Hematopoietic multipotent progenitor cell treated with erythropoietin and hydrocortisone succinate and interleukin-3 and kit ligand, for 8 days (in vitro differentiated cells): ENCODE results near the gene HUWE1.
A peak's percentile ranks its signal among the peaks of the same experiment; 100 is the strongest.
"Not testable (repeated sequence)": the region's sequence is repeated elsewhere in the genome, so short reads cannot be mapped to it uniquely, and the experiment has no call there.

Source experiments
- DNase-seq: peaks from one replicate; pipeline ENCODE4 v3.0.0-alpha.2; 2015

HUWE1 gene, protein sequence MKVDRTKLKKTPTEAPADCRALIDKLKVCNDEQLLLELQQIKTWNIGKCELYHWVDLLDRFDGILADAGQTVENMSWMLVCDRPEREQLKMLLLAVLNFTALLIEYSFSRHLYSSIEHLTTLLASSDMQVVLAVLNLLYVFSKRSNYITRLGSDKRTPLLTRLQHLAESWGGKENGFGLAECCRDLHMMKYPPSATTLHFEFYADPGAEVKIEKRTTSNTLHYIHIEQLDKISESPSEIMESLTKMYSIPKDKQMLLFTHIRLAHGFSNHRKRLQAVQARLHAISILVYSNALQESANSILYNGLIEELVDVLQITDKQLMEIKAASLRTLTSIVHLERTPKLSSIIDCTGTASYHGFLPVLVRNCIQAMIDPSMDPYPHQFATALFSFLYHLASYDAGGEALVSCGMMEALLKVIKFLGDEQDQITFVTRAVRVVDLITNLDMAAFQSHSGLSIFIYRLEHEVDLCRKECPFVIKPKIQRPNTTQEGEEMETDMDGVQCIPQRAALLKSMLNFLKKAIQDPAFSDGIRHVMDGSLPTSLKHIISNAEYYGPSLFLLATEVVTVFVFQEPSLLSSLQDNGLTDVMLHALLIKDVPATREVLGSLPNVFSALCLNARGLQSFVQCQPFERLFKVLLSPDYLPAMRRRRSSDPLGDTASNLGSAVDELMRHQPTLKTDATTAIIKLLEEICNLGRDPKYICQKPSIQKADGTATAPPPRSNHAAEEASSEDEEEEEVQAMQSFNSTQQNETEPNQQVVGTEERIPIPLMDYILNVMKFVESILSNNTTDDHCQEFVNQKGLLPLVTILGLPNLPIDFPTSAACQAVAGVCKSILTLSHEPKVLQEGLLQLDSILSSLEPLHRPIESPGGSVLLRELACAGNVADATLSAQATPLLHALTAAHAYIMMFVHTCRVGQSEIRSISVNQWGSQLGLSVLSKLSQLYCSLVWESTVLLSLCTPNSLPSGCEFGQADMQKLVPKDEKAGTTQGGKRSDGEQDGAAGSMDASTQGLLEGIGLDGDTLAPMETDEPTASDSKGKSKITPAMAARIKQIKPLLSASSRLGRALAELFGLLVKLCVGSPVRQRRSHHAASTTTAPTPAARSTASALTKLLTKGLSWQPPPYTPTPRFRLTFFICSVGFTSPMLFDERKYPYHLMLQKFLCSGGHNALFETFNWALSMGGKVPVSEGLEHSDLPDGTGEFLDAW (N-terminal part only)

DNA sequence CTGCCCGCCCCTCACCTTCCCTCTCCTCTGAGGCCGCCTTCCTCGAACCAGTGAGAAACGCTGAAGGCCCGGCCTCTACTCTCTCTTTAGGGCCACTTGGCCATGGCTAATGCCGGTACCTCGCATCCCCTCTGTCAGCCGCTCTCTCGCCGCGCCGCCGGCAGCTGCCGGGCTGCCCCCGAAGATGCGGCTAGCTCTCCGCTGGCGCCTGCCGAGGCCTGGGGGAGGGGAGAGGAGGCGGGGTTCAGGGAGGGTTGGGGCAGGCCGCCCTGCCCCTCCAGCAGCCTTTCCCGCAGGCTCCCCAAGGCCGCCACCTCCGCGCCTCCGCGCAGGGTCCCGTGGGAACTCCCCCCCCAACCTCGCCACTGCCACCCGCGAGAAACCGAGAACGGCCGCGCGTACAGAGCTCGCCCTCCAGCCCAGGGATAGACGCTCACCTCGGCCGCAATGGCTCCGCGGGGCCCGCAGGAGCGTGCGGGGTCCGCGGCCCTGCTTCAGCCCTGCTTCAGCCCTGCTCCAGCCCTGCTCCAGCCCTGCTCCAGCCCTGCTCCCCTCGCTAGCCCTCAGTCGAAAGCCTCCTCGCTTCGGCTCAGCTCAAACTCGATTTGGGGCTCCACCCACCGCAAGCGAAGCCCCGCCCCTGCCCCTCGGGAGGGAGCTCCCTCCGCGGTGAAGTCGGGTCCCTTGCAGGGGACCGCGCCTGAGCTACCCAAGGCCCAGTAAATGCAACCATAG, at the start of gene HUWE1:
Gene HUWE1, minus strand, starts transcription at position 569 of the 735 bp plus-strand sequence. CDS start 32,612 bp downstream, outside the sequence.
- DNase-seq: peak; percentile 76

DNA sequence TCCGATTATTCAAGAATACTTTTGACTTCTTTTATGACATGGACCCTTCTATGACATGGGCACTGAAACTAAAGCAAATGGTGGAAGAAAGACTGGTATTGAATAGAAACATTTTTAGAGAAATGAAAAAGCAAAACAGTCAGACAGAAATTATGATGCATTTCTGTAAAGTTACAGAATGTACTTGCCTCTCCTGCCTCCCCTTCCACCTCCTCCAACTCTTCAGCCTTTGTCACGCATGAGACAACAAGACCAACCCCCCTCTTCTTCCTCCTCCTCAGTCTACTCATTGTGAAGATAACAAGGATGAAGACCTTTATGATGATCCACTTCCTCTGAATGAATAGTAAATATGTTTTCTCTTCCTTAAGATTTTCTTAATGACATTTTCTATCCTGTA, 46.3 kb upstream of the HUWE1 start:
- no peak for DNase-seq

DNA sequence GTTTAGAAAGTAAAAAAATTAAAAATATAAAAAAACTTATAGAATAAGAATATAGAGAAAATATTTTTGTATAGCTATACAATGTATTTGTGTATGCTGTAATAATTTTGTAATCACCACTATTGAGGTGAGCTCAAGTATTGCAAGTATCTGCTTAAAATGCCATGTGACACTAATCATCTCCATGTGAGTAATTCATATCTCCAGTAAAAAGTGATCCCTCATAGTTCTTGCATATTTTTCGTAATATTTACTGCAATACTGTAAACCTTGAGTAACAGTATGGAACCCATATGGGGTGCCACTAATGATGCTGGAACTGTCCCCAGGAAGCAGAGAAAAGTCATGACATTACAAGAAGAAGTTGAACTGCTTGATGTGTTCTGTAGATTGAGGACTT, 43.2 kb upstream of the HUWE1 start:
- no peak for DNase-seq

DNA sequence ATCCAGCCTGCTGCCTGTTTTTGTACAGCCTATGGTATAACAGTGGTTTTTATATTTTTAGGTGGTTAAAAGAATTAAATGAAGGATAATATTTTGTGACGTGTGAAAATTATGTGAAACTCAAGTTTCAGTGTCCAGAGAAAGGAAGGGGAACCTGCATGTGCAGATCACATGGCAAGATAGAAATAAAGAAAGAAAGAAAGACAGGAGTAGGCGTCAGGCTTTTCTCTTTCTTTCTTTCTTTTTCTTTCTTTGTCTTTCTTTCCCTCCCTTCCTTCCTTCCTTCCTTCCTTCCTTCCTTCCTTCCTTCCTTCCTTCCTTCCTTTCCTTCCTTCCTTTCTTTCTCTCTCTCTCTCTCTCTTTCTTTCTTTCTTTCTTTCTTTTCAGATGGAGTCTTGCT, 42.0 kb upstream of the HUWE1 start:
- no peak for DNase-seq

DNA sequence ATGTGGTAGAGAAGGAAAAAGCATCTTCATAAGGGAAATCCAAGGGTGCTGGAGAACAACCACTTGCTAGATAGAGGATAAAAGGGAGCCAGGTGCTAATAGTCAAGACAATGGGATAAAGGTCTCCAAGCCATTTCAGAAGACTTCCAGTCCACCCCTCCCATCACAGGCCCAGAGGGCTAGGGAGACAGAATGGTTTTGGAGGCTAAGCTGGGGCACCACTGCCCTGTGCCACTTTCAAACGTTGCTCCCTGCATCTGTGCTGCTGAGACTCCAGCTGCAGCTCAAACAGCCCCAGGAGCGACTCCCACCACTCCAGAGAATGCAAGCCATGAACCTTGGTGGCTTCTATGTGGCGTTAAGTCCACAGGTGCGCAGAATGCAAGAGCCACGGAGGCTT, 38.4 kb upstream of the HUWE1 start:
- no peak for DNase-seq

DNA sequence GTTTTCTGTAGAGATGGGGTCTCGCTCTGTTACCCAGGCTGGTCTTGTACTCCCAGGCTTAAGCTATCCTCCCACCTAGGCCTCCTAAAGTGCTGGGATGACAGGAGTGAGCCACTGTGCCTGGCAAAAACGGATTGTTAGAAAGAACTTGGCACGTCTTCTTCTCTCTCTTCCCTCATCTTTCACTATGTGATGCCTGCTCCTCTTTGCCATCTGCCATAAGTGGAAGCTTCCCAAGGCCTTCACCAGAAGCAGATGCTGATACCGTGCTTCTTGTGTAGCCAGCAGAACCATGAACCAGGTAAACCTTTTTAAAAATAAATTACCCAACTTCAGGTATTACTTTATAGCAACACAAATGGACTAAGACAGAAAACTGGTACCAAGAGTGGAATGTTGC, 36.9 kb upstream of the HUWE1 start:
- DNase-seq: no peak

DNA sequence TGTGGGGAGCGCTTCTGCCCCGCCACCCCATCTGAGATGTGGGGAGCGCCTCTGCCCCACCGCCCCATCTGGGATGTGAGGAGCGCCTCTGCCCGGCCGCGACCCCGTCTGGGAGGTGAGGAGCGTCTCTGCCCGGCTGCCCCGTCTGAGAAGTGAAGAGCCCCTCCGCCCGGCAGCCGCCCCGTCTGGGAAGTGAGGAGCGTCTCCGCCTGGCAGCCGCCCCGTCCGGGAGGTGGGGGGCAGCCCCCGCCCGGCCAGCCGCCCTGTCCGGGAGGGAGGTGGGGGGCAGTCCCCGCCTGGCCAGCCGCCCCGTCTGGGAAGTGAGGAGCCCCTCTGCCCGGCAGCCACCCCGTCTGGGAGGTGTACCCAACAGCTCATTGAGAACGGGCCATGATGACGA, 35.1 kb upstream of the HUWE1 start:
- not testable (repeated sequence) for DNase-seq

DNA sequence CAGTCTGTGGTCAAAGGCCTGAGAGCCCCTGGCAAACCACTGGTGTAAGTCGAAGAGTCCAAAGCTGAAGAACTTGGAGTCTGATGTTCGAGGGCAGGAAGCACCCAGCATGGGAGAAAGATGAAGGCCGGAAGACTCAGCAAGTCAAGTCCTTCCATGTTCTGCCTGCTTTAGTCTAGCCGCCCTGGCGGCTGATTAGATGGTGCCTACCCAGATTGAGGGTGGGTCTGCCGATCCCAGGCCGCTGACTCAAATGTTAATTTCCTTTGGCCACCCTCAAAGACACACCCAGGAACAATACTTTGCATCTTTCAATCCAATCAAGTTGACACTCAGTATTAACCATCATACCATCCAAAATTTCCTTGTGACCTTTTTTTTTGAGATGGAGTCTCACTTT, 33.1 kb upstream of the HUWE1 start:
- DNase-seq: not testable (repeated sequence)

DNA sequence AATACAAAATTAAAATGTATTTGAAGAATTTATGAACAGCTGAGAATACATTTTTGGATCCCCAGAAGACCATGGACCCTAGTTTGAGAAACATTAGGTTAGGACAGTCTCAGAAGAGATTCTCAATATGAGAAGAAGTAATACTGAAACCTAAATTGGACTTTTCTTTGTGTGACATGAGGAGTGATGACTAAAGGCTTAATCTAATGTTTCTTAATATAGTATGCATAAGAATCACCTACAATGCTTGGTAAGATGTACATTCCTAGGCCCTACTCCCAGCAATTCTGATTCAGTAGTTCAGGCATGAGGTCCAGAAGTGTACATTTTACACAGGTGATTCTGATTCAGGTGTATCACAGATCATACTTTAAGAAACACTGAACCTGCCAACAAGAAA, 31.6 kb upstream of the HUWE1 start:
- DNase-seq: no peak

DNA sequence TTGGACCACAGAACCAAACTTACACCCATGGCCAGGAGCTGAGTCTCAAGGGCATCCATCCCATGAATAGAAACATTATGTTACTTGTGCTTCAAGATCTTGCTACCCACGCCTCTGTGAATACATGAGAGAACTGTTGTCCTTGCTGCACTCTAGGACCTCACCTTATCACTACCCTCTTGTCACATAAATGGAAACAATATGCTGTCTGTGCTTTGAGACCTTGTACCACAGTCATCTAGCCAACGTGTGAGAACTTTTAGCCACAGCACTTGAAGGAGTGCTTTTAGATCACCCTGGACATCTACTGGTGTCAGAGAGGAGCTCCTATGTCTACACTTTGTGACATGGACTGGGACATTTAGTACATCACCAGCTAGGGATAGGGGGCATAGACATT, 30.7 kb upstream of the HUWE1 start:
- DNase-seq: no peak

DNA sequence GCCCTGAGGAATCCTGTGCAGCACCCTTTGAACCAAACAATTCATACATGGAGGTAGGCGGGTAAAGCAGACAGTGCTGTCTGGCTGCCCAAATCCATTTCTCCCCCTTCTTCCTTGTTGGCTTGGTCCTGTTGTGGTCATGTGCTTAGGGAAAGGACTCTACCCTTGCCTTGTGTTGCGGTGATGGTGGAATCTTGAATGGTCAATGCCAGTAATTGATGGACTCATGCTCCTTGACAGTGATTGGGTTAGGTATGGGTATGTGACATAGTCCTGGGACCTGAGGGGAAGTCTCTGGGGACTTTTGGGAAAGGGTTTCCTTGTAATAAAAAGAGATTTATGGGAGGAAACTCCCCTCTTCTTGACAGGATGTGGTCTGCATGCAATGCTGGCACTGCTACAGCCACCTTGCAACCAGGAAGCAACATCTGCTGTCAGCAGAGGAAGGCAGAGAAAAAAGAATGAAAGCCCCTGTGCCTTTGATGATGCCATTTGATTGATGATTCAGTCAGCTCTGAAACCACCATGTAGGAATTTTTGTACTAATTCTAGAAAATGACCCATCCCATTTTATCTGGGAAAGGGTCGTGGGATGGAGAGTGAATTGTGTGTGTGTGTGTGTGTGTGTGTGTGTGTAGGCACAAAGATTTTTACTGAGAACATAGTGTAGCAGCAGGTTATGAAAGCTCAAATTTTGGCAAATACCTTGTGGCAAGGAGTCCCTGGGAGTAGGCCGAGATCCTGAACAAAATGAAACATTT, 30.0 kb upstream of the HUWE1 start:
- DNase-seq: no peak

DNA sequence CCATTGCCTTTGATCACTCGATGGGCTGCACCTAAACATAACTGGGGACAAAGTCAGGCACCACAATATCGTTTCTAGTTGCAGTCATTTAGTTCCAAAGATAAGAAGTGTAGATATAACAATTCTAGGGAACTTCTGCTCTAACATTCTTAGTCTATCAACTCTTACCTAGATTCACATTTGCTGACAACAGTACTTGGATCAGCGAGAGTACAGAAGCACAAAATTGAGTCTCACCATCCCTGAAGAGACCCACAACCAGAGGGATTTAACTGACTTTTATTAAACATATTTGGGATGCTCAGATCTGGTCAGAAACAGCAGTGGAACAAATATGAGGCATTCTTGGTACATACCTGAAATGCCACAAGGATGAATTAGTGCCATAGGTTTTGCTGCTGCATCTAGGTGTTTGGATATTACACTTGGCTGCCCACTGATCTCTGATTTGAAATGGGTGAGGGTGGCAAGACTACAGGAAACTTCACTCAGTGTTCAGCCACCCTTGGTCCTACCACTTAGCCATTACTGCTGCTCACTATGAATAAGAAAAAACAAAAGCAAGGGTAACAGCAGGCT, 28.9 kb upstream of the HUWE1 start:
- no peak for DNase-seq

DNA sequence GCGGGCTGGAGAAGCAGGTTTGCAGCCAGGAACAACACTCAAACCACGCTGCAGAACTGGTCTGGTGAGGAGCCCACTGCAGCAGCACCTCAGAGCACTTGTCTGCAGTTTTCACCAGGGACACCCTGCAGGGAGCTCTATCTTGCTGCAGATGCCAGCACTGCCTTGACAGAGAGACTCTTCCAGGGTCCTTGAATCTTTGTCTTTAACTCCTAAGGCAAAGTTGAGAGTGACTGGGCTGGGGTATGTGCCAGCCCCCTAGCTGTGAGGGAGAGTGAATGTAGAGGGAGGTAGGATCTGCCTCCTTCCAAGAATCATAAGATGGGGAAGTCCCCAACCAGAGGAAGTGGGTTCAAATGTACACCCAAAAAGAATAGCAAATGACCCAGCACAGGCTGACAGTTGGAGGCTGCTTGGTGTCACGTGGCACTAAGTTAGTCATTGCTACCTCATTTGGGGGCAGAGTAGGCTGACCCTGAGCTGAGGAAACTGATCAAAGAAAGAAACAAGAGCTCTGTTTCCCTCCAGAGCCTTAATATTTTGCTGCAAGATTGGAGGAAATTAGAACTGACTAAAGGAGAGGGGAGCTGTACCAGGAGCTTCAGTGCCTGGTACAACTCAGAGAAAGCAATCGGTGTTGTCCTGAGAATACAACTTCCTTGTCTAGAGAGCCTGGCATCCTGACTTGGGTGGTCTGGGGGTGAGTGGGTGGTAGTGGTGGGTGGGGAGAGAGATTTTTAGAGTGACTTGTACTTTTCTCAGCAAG, 28.2 kb upstream of the HUWE1 start:
- DNase-seq: peak; percentile 32

DNA sequence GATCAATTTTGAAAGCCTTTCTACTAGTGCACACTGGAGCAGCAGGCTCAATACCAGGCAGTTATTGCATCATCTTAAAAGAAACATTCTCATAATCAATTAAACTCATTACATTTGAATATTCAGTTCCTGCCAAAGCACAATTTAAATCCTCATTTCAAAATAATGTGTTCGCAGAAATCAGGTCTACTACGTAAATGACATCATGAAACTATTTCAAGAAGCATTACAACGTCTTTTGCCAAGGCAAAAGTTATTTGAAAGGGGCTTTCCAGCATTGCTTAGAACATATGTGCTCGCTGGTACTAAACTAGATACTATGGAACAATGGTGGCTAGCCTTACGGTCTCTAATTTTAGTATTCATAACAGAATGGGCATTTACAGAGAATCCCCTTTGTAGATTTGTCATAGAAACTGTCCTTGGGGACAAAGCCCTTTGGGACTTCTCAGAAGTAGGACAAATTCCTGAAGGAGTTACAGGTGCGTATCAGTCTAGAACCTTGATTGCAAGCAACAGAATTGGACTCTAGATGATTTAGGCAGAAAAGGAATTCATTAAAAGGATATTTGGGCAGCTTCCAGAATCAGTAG, 27.6 kb upstream of the HUWE1 start:
- DNase-seq: no peak

DNA sequence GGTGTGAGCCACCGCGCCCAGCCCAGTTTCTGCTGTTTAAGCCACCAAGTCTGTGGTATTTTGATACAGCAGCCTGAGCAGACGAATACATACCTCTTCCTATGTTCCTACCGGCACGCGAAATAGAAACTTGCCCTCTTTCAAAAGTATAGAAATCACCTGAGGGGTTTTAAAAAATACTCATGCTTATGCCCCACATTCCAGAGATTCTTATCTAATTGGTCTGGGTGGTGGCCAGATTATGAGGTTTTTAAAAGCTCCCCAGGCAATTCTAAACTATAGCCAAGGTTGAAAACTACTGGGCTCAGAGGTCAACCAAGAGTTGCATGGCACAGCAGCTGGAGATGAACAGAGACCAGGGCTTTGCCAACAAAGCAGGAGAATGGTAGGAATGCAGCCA, 24.9 kb upstream of the HUWE1 start:
- no peak for DNase-seq

DNA sequence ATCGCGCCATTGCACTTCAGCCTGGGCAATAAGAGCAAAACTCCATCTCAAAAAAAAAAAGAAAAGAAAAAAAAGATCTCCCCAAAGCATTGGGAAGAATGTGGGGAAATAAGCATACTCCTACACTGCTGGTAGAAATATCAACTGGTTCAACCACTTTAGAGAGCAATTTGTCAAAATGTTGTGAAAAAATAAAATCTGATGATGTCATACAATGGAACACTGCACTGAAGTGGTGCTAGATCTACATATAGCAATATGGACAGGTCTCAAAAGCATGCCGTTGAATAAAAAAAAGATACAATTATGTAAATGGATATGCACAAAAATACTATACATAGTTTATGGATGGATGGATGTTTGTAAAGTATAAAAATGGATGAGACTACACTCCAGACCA, 18.3 kb upstream of the HUWE1 start:
- DNase-seq: no peak

DNA sequence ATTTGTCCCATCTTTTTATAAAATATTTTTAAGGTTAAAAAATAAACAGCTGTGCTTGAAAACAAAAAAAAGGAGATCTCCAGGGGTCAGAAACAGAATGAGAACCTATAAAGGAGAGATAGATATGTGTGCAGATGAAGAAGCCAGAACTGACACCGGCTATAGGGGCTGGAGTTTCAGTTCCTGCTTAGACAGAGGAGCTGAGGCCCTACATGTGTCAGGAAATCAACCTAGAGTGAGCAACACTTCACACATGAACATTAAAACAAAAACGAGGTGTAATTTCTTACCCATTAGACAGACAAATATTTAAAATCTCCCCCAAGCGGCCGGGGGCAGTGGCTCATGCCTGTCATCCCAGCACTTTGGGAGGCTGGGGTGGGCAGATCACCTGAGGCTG, 17.8 kb upstream of the HUWE1 start:
- no peak for DNase-seq

DNA sequence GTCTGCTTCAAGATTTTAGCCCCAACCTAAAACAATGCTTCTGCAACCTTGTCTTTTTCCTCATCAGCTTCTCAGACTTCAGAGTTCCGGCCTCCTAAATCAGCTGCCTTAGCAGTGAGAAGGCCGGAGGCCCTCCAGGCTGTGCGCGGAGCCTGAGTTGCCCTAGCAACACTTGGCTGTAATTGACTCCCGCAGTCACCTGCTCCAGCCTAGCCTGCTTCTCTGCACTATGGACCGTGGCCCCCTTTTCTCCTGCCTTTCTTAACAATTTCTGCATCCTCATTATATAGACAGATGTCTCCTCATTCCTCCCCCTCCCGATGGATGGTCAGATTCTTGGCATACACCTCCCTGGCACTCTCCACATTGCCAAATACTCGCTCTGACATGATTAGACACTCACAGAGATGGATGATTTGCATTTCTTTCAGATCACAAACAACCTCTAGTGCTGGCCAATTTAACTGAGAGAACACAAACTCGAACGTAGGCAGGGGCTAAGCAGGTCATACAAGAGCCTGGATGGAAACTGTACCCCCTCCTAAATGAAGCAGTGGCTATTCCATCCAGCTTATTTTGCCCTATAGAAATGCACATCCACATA, 9.5 kb upstream of the HUWE1 start:
- no peak for DNase-seq

DNA sequence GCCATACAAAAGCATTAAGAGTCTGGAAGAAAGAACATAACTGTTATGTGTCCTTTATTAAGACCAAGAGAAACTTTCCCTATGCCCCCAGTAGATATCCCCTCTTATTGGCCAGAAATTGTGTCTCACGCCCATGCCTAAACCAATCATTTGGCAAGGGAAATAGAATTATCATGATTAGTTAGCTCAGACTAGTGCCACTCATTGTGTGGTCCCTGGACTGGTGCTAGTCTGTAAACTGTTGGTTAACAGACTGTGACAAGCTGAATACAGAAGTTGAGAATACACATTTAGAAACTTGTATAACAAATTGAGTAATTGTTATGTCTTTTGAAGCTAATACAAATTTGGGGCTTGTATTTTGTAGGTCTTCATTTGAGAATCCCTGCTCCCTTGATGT, 8.1 kb upstream of the HUWE1 start:
- DNase-seq: no peak

DNA sequence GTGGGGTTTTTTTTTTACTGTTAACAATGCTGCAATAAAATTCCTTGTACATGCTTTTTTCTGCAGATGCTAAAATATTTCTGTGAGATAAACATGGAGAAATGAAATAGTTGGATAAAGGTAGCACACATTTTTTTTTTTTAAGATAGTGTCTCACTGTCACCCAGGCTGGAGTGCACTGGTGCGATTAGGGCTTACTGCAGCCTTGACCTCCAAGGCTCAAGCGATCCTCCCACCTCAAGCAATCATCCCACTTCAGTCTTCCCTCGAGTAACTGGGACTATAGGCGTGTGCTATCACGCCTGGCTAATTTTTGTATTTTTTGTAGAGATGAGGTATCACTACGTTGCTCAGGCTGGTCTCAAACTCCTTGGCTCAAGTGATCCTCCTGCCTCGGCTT, 1.8 kb upstream of the HUWE1 start:
- DNase-seq: no peak
